Measurements from ENCODE around the gene TSKS. TPM values are rescaled to one million over a fixed set of nuclear protein-coding genes. Genes with fewer than 3 reads are reported as not detected.

The TSKS gene
- total RNA-seq, 2 experiments from 2014 or later = 0.50 to 0.81 TPM

DNA sequence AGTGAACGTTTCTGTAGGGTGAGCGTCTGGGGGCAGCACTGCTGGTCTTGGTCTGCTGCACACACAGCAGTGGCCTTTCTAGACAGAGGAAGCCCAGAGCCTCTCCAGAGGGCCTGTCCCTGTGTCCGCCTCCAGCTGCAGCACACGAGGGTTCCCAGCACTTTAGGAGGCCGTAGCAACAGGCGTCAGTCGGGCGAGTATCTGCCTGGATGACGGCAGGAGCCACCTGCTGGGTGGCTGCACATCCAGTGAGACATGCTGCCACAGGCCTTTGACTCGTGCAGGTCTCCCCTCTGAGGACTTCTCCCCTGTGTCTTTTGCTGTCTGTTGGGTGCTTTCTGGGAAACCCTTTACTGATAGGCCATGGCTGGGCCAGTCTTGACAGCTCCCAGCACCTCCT is 25.8 kb upstream of the TSKS start:
- Mint-ChIP-seq H3K36me3 (ENCODE audit: low read depth) (peaks cover 28% of the 10 kb centered on the region), H3K27ac (no peak overlapping the region), H3K27me3 (no peaks in the 10 kb centered on the region), H3K4me3 (no peak overlapping the region), H3K4me1 (ENCODE audit: low read depth) (peaks cover 4% of the 10 kb centered on the region), H3K9me3 (no peaks in the 10 kb centered on the region)
- DNase-seq = no peak
- POLR2A ChIA-PET = no interaction called here
- TF ChIP-seq, protein P1, sequence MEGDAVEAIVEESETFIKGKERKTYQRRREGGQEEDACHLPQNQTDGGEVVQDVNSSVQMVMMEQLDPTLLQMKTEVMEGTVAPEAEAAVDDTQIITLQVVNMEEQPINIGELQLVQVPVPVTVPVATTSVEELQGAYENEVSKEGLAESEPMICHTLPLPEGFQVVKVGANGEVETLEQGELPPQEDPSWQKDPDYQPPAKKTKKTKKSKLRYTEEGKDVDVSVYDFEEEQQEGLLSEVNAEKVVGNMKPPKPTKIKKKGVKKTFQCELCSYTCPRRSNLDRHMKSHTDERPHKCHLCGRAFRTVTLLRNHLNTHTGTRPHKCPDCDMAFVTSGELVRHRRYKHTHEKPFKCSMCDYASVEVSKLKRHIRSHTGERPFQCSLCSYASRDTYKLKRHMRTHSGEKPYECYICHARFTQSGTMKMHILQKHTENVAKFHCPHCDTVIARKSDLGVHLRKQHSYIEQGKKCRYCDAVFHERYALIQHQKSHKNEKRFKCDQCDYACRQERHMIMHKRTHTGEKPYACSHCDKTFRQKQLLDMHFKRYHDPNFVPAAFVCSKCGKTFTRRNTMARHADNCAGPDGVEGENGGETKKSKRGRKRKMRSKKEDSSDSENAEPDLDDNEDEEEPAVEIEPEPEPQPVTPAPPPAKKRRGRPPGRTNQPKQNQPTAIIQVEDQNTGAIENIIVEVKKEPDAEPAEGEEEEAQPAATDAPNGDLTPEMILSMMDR (IDR thresholded peaks at IDR 0.05) = no peak
- CTCF ChIA-PET = no interaction called here
- intact Hi-C loops (cut with micrococcal nuclease) = no loop called here
- ATAC-seq = no peak

DNA sequence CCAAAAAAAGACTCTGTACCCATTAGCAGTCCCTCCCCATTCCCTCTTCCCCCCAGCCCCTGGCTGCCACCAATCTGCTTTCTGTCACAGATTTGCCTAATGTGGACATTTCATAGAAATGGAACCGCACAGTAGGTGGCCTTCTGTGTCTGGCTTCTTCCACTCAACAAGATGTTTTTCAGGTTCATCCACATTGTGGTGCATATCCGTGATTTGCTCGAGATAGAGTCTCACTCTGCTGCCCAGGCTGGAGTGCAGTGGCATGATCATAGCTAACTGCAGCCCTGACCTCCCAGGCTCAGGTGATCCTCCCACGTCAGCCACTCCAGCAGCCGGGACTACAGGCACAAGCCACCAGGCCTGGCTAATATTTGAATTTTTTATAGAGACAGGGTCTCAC is 24.6 kb upstream of the TSKS start:
- H3K4me3 Mint-ChIP-seq = no peak overlapping the region
- intact Hi-C loops (cut with micrococcal nuclease) = no loop called here
- no peak overlapping the region for H3K27ac Mint-ChIP-seq
- no peak for DNase-seq
- ATAC-seq = no peak
- H3K27me3 Mint-ChIP-seq = no peaks in the 10 kb centered on the region
- POLR2A ChIA-PET = no interaction called here
- TF ChIP-seq, protein P1 (IDR thresholded peaks at IDR 0.05) = no peak
- H3K9me3 Mint-ChIP-seq = no peaks in the 10 kb centered on the region
- CTCF ChIA-PET = no interaction called here
- H3K4me1 Mint-ChIP-seq (ENCODE audit: low read depth) = no peaks in the 10 kb centered on the region
- peaks cover 34% of the 10 kb centered on the region for H3K36me3 Mint-ChIP-seq (ENCODE audit: low read depth)

DNA sequence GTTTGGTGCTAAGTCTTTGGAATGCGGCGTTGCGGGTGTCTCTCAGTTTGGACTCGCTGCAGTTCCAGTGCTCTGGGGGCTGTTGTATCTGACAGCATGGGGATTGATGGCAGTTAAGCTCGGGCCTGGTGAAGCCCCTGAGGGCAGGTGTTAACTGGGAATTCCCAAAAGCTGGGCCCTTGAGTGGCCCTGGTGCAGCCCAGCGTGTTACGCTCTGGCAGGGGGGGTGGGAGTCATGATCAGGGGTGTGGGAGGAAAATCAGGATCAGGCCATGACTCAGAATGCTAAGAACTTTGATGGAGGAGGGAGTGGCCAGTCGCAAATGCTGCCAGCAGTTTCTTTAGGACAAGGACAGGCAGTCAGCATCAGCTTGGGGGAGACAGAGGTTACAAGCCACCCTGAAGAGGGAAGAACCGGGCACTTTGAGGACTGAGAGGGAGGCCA is 23.3 kb upstream of the TSKS start:
- peaks cover 31% of the 10 kb centered on the region for H3K36me3 Mint-ChIP-seq (ENCODE audit: low read depth)
- CTCF ChIA-PET = no interaction called here
- no peak for DNase-seq
- ATAC-seq = no peak
- intact Hi-C loops (cut with micrococcal nuclease) = no loop called here
- no peak overlapping the region for H3K27ac Mint-ChIP-seq
- POLR2A ChIA-PET = interaction anchor here (1.4 kb wide), 1 partner anchor 33 kb away, joined by 3 read pairs; no protein-coding TSS in a partner anchor
- H3K9me3 Mint-ChIP-seq = no peaks in the 10 kb centered on the region
- no peaks in the 10 kb centered on the region for H3K4me1 Mint-ChIP-seq (ENCODE audit: low read depth)
- TF ChIP-seq, protein P1 (IDR thresholded peaks at IDR 0.05) = no peak
- H3K27me3 Mint-ChIP-seq = no peaks in the 10 kb centered on the region
- no peak overlapping the region for H3K4me3 Mint-ChIP-seq

DNA sequence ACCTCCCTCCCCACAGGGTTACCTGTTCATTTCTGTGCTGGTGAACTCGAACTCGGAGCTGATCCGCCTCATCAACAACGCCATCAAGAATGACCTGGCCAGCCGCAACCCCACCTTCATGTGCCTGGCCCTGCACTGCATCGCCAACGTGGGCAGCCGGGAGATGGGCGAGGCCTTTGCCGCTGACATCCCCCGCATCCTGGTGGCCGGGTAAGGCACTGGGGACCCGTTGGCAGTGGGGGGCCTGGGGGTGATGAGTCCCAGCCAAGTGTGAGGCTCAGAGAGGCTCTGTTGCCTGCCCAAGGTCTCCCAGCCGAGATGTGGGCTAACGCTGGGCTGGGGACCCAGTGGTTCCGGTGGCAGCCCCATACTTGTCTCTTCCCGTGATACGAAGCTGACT is 19.4 kb upstream of the TSKS start:
- H3K27ac Mint-ChIP-seq = no peak overlapping the region
- no peak overlapping the region for H3K4me3 Mint-ChIP-seq
- ATAC-seq (no peak), DNase-seq (no peak)
- no peaks in the 10 kb centered on the region for H3K4me1 Mint-ChIP-seq (ENCODE audit: low read depth)
- no peaks in the 10 kb centered on the region for H3K9me3 Mint-ChIP-seq
- H3K27me3 Mint-ChIP-seq = no peaks in the 10 kb centered on the region
- TF ChIP-seq, protein P1 (IDR thresholded peaks at IDR 0.05) = no peak
- peaks cover 21% of the 10 kb centered on the region for H3K36me3 Mint-ChIP-seq (ENCODE audit: low read depth)
- ChIA-PET CTCF (no interaction called here), POLR2A (no interaction called here)
- intact Hi-C loops (cut with micrococcal nuclease) = no loop called here

DNA sequence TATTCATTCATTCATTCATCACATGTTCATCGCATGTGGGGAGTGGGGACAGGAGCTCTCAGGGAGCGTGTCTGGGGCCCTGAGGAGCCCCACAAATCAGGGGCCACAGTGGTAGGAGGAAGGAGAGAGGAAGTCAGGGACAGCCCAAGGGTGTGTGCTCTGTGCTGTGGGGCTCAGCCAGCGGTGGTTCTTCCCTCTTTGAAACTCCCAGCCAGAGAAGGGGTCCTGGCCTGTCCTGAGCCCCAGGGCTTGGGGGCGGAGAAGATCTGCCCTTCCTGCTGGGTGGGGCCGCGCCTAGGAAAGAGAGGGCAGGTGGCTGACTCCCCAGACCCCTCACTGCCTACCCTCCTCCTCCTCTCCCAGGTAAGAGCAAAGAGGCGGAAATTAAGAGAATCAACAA is 18.3 kb upstream of the TSKS start:
- POLR2A ChIA-PET = no interaction called here
- TF ChIP-seq, protein P1 (IDR thresholded peaks at IDR 0.05) = no peak
- CTCF ChIA-PET = no interaction called here
- H3K27ac Mint-ChIP-seq = no peak overlapping the region
- DNase-seq (no peak), ATAC-seq (no peak)
- H3K4me3 Mint-ChIP-seq = no peak overlapping the region
- no peaks in the 10 kb centered on the region for H3K27me3 Mint-ChIP-seq
- H3K9me3 Mint-ChIP-seq = no peaks in the 10 kb centered on the region
- peaks cover 20% of the 10 kb centered on the region for H3K36me3 Mint-ChIP-seq (ENCODE audit: low read depth)
- intact Hi-C loops (cut with micrococcal nuclease) = no loop called here
- H3K4me1 Mint-ChIP-seq (ENCODE audit: low read depth) = peaks cover 1% of the 10 kb centered on the region

All from activated CD8-positive, alpha-beta T cell treated with anti-CD3 and anti-CD28 coated beads for 36 hours (primary cell).